ENCODE measurements around the gene PTGR3.

DNA sequence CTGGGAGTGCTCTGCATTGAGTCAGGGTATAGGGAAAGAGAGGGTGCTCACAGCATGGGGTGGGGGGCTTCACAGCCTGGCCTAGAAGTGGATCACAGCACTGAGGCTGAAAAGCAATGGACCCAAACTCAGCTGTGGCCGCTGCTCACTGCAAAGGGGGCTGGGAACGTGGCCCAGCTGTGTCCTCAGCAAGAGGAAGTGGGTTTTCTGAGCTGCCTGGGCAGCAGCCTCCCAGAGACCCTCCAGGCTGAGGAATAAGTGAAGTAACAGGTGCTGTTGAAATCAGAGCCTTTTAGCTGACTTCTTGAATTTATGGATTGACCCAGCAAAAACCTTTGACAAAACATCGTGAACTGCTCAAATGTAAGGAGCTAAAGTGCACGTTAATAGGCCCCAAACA, 35.2 kb downstream of the PTGR3 start:
- TF ChIP-seq EZH2phosphoT487 (IDR thresholded peaks at IDR 0.05; ENCODE audit: borderline replicate concordance, low read length), result no peak
- TF ChIP-seq, protein P1, sequence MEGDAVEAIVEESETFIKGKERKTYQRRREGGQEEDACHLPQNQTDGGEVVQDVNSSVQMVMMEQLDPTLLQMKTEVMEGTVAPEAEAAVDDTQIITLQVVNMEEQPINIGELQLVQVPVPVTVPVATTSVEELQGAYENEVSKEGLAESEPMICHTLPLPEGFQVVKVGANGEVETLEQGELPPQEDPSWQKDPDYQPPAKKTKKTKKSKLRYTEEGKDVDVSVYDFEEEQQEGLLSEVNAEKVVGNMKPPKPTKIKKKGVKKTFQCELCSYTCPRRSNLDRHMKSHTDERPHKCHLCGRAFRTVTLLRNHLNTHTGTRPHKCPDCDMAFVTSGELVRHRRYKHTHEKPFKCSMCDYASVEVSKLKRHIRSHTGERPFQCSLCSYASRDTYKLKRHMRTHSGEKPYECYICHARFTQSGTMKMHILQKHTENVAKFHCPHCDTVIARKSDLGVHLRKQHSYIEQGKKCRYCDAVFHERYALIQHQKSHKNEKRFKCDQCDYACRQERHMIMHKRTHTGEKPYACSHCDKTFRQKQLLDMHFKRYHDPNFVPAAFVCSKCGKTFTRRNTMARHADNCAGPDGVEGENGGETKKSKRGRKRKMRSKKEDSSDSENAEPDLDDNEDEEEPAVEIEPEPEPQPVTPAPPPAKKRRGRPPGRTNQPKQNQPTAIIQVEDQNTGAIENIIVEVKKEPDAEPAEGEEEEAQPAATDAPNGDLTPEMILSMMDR (conservative IDR thresholded peaks at IDR 0.05; ENCODE audit: low read depth, low read length), result no peak
